Immature natural killer cell (primary cell): ENCODE results near the gene PNKP. TPM values are rescaled to one million over a fixed set of nuclear protein-coding genes. Genes with fewer than 3 reads are reported as not detected.

ENCODE experiments used
- DNase-seq, 3 donors: peaks; one replicate each; pipeline ENCODE4 v3.0.0; 2022; ENCODE audit warnings: mixed read lengths in 1 of 3
- H3K27ac Mint-ChIP-seq, 6 donors: one replicate each; pipeline ENCODE4 v1.8.0; 2020; ENCODE audit warnings: mixed read lengths in 6 of 6, mild to moderate bottlenecking in 5 of 6, inconsistent platforms in 4 of 6, moderate library complexity in 3 of 6
- H3K27me3 Mint-ChIP-seq, 3 donors: one replicate each; pipeline ENCODE4 v1.8.0; 2020 to 2021; ENCODE audit warnings: low read depth in 3 of 3, mild to moderate bottlenecking in 3 of 3, mixed read lengths in 3 of 3, moderate library complexity in 3 of 3, inconsistent platforms in 1 of 3
- H3K36me3 Mint-ChIP-seq, 3 donors: one replicate each; pipeline ENCODE4 v1.8.0; 2020; ENCODE audit warnings: mixed read lengths in 3 of 3, inconsistent platforms in 2 of 3, mild to moderate bottlenecking in 2 of 3
- H3K4me1 Mint-ChIP-seq, 2 donors: one replicate each; pipeline ENCODE4 v1.8.0; 2020; ENCODE audit warnings: inconsistent platforms in 2 of 2, mild to moderate bottlenecking in 2 of 2, mixed read lengths in 2 of 2, moderate library complexity in 1 of 2
- H3K4me3 Mint-ChIP-seq, 5 donors: one replicate each; pipeline ENCODE4 v1.8.0; 2020; ENCODE audit warnings: mild to moderate bottlenecking in 5 of 5, mixed read lengths in 5 of 5, inconsistent platforms in 3 of 5, moderate library complexity in 3 of 5
- H3K9me3 Mint-ChIP-seq, 6 donors: one replicate each; pipeline ENCODE4 v1.8.0; 2020; ENCODE audit warnings: mild to moderate bottlenecking in 6 of 6, mixed read lengths in 6 of 6, inconsistent platforms in 4 of 6, moderate library complexity in 3 of 6
- polyA plus RNA-seq, 3 donors: library from polyadenylated mRNA; unstranded; fragments of 300-500 nt; fragmentation: Illumina TruSeq; gene quantifications; one replicate each; pipeline ENCODE4 v1.2.3, GENCODE V29; 2021

Gene PNKP
- polyA plus RNA-seq, 3 donors from 2014 or later: 36.4 to 55.1 (median 41.4) TPM

DNA sequence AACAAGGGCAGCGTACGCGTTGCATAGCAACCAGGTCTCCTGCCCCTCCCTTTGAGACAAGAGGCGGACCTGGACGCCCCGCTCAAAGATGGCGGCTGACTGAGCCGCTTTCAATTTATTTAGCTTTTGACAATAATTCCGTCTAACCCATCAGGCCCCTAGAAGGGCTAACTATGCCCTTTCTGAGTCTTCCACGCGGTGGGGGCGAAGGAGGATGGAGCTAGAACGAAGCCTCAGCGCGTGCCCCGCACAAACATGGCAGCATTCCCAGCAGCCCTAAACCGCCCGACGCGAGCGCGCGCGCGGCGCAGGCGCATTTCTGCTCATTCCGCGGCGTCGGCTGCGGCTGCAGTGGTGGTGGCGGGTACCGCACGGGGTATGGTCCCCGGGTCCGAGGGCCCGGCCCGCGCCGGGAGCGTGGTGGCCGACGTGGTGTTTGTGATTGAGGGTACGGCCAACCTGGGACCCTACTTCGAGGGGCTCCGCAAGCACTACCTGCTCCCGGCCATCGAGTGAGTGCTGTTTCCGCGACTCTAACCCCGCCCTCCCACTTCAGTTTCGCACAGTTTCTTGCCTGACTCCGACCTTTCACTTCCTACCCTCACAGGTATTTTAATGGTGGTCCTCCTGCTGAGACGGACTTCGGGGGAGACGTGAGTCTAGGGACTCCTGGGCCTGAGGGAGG is 49.3 kb downstream of the PNKP start, which contains the start of gene MED25:
Gene MED25 (plus strand): TSS at position 326 of the 685 bp plus-strand sequence. CDS start 53 bp downstream, at position 379.
- Mint-ChIP-seq H3K4me3 (peak within 1 kb of the TSS; percentile 96 to 99 (median 98)), H3K27me3 (peaks cover 19 to 28% (median 19%) of the 10 kb centered on the region in 3 donors), H3K4me1 (peaks cover 34 to 50% of the 10 kb centered on the region in 2 donors), H3K27ac (peak within 1 kb of the TSS; percentile 95 to 100 (median 100)), H3K36me3 (peaks cover 0 to 4% (median under 1%) of the 10 kb centered on the region in 3 donors), H3K9me3 (no peaks in the 10 kb centered on the region)
- DNase-seq: peak; percentile 91 to 94 (median 94)

DNA sequence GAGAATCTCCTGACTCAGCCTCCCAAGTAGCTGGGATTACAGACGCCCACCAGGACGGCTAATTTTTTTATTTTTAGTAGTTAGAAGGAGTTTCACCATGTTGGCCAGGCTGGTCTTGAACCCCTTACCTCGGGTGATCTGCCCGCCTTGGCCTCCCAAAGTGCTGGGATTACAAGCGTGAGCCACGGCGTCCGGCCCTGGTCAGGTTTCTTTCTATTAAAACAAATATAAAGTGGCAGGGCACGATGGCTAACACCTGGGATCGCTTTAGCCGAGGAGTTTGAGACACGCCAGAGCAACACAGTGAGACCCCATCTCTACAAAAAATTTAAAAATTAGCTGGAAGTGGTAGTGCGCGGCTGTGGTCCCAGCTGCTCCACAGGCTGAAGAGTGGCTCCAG is 50.8 kb downstream of the PNKP start:
- Mint-ChIP-seq H3K27ac (peak overlapping the region in 4 of 6 donors; percentile 40 to 100 (median 82)), H3K27me3 (peaks cover 20 to 28% (median 20%) of the 10 kb centered on the region in 3 donors), H3K4me3 (no peak overlapping the region), H3K4me1 (peaks cover 36 to 62% of the 10 kb centered on the region in 2 donors), H3K36me3 (peaks cover 0 to 4% (median 0%) of the 10 kb centered on the region in 3 donors), H3K9me3 (no peaks in the 10 kb centered on the region)
- no peak for DNase-seq

DNA sequence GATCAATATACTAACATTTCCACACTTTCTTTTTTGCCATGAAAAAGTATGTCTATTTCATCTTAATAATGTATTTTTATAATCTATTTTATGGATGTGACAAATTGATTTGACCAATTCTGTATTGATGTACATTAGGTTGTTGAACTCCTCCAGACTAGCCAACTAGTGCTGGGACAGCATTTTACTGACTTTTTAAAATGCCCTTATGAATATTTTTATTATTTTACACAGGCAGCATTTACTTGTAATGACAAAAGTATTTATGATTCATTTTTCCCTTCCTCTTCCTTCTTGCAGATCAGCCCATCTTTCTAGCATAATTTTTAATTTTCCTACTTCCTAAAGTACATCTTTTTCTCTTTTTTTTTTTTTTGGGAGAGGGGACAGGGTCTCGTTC is 53.4 kb downstream of the PNKP start:
- H3K9me3 Mint-ChIP-seq: no peaks in the 10 kb centered on the region
- H3K4me3 Mint-ChIP-seq: peak overlapping the region; percentile 46 to 99 (median 93)
- peaks cover 36 to 58% of the 10 kb centered on the region in 2 donors for H3K4me1 Mint-ChIP-seq

GRCh38 chr19:49812997-49813861 is 54.1 kb downstream of the PNKP start, which contains the start of gene FUZ:
TSS of gene FUZ (minus strand) at chr19:49813292. CDS start at chr19:49813106, 186 bp downstream.
- H3K27me3 Mint-ChIP-seq: peaks cover 17 to 22% (median 18%) of the 10 kb centered on the region in 3 donors
- H3K4me1 Mint-ChIP-seq: peaks cover 33 to 56% of the 10 kb centered on the region in 2 donors
- H3K4me3 Mint-ChIP-seq: peak within 1 kb of the TSS; percentile 93 to 99 (median 97)
- H3K9me3 Mint-ChIP-seq: no peaks in the 10 kb centered on the region
- peak; percentile 95 for DNase-seq
- no peaks in the 10 kb centered on the region for H3K36me3 Mint-ChIP-seq
- peak within 1 kb of the TSS; percentile 95 to 100 (median 99) for H3K27ac Mint-ChIP-seq

More for the DNA sequence above, 53.4 kb downstream of the PNKP start:
- Mint-ChIP-seq H3K27me3 (peaks cover 17 to 27% (median 22%) of the 10 kb centered on the region in 3 donors), H3K27ac (peak overlapping the region; percentile 95 to 100 (median 99)), H3K36me3 (no peaks in the 10 kb centered on the region)
- DNase-seq: no peak

DNA sequence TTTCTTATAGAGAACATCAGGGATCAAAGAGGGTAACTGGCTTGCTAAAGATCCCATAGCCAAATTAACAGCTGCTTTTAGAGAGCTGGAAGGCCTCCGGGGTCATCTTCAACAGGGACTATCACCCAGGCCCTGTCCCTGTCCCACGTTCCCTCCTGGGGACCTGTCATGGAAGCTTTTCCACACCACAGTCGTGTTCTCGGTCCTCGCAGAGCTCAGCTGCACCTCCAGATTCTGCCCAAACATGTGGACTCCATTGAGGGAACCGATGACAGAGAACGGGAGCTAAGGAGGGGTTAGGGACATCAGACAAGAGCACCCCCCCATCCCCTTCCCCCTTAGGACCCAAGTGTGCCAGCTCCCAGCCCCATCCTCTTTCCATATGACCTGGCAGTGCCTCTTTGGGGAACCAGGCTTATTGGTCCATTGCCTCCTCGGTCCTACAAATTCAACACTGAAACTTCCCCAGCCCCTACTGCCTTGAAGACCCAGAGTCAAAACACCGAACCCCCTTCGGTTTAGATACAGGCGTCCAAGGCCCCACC is 54.9 kb downstream of the PNKP start:
- peaks cover 11 to 15% (median 14%) of the 10 kb centered on the region in 3 donors for H3K27me3 Mint-ChIP-seq
- peak overlapping the region; percentile 93 to 99 (median 97) for H3K4me3 Mint-ChIP-seq
- H3K27ac Mint-ChIP-seq: peak overlapping the region; percentile 95 to 100 (median 99)
- no peaks in the 10 kb centered on the region for H3K9me3 Mint-ChIP-seq
- no peaks in the 10 kb centered on the region for H3K36me3 Mint-ChIP-seq
- H3K4me1 Mint-ChIP-seq: peaks cover 29 to 55% of the 10 kb centered on the region in 2 donors
- no peak for DNase-seq

GRCh38 chr19:49811328-49811727 is 56.0 kb downstream of the PNKP start:
- Mint-ChIP-seq H3K9me3 (no peaks in the 10 kb centered on the region), H3K4me3 (peak overlapping the region in 4 of 5 donors; percentile 32 to 99 (median 96)), H3K27ac (no peak overlapping the region), H3K4me1 (peaks cover 26 to 48% of the 10 kb centered on the region in 2 donors), H3K36me3 (peaks cover 2% of the 10 kb centered on the region in 3 donors), H3K27me3 (peaks cover 6 to 9% (median 9%) of the 10 kb centered on the region in 3 donors)
- DNase-seq: no peak

Other genes with a start within 250 kb of the PNKP start
- 10 to 100 TPM in 2 of 3 donors, 1 to 10 TPM in 1; 9.0 to 17.3 (median 13.5) TPM for gene RRAS, start 227.4 kb downstream of the PNKP start, polyA plus RNA-seq
- gene SCAF1, start 225.4 kb downstream of the PNKP start, polyA plus RNA-seq: 1 to 10 TPM in 1 of 3 donors, under 1 TPM in 1, not detected in 1; 0.87 to 2.6 TPM
- gene IRF3, start 201.7 kb downstream of the PNKP start, polyA plus RNA-seq: 10 to 100 TPM; 63.8 to 82.0 (median 78.9) TPM
- gene BCL2L12, start 201.6 kb downstream of the PNKP start, polyA plus RNA-seq: 10 to 100 TPM; 12.0 to 21.1 (median 20.4) TPM
- 100 to 1,000 TPM; 125 to 204 (median 188) TPM for gene PRMT1, start 190.3 kb downstream of the PNKP start, polyA plus RNA-seq
- gene ADM5, start 178.0 kb downstream of the PNKP start, polyA plus RNA-seq: under 1 TPM in 1 of 3 donors, not detected in 2; 0.28 TPM
- not detected for gene CPT1C, start 176.5 kb downstream of the PNKP start, polyA plus RNA-seq
- gene TSKS, start 104.3 kb downstream of the PNKP start, polyA plus RNA-seq: under 1 TPM in 1 of 3 donors, not detected in 2; 0.19 TPM
- gene AP2A1, start 100.6 kb downstream of the PNKP start, polyA plus RNA-seq: 10 to 100 TPM in 2 of 3 donors, 1 to 10 TPM in 1; 6.4 to 27.7 (median 11.6) TPM
- gene FUZ, start 54.3 kb downstream of the PNKP start, polyA plus RNA-seq: 10 to 100 TPM in 1 of 3 donors, 1 to 10 TPM in 2; 7.3 to 12.0 (median 8.2) TPM
- gene MED25, start 49.3 kb downstream of the PNKP start, polyA plus RNA-seq: 10 to 100 TPM in 2 of 3 donors, 1 to 10 TPM in 1; 5.0 to 30.4 (median 13.9) TPM
- 10 to 100 TPM; 32.0 to 59.7 (median 41.4) TPM for gene PTOV1, start 16.4 kb downstream of the PNKP start, polyA plus RNA-seq
- 1 to 10 TPM; 2.5 to 4.7 (median 3.3) TPM for gene AKT1S1, start 9.8 kb upstream of the PNKP start, polyA plus RNA-seq
- 10 to 100 TPM in 1 of 3 donors, 1 to 10 TPM in 2; 7.1 to 18.4 (median 7.3) TPM for gene TBC1D17, start 10.1 kb upstream of the PNKP start, polyA plus RNA-seq
- gene IL4I1, start 29.3 kb upstream of the PNKP start, polyA plus RNA-seq: under 1 TPM in 2 of 3 donors, not detected in 1; 0.27 to 0.40 TPM
- gene ATF5, start 61.6 kb upstream of the PNKP start, polyA plus RNA-seq: 1 to 10 TPM; 1.2 to 3.1 (median 2.8) TPM
- 10 to 100 TPM; 21.8 to 67.1 (median 34.3) TPM for gene NUP62, start 61.9 kb upstream of the PNKP start, polyA plus RNA-seq
- gene SIGLEC11, start 93.6 kb upstream of the PNKP start, polyA plus RNA-seq: not detected
- gene VRK3, start 157.8 kb upstream of the PNKP start, polyA plus RNA-seq: 100 to 1,000 TPM in 2 of 3 donors, 10 to 100 TPM in 1; 89.8 to 116 (median 106) TPM
- gene ZNF473, start 158.4 kb upstream of the PNKP start, polyA plus RNA-seq: 1 to 10 TPM; 2.9 to 7.7 (median 5.2) TPM